Right atrium auricular region (tissue), 2 donors: ENCODE measurements around the gene C19orf18. TPM values are rescaled to one million over a fixed set of nuclear protein-coding genes. Genes with fewer than 3 reads are reported as not detected.
"Not testable (repeated sequence)": the region's sequence is repeated elsewhere in the genome, so short reads cannot be mapped to it uniquely, and the experiment has no call there.

ENCODE experiments used
- DNase-seq: peaks from one replicate; pipeline ENCODE4 v3.0.0-alpha.2; 2019; ENCODE audit warnings: low spot score
- H3K27ac ChIP-seq, 2 donors: fragments of 200-600 bp; sonication (generic); 1 replicate in 1 of 2; 2 replicates in 1 of 2; pipeline ENCODE4 v1.5.1; 2016 to 2019
- H3K27me3 ChIP-seq, 2 donors: fragments of 200-600 bp; sonication (generic); one replicate each; pipeline versions ENCODE4 v1.5.1 to v1.6.0; 2017 to 2019
- H3K36me3 ChIP-seq: fragments of 200-600 bp; sonication (generic); one replicate; pipeline ENCODE4 v1.5.1; 2016
- H3K4me1 ChIP-seq, 2 donors: fragments of 200-600 bp; sonication (generic); one replicate each; pipeline versions ENCODE4 v1.5.1 to v1.6.0; 2017 to 2019
- H3K4me3 ChIP-seq, 2 donors: fragments of 200-600 bp; sonication (generic); 1 replicate in 1 of 2; 2 replicates in 1 of 2; pipeline ENCODE4 v1.5.1; 2017 to 2019; ENCODE audit warnings: mild to moderate bottlenecking in 1 of 2, moderate library complexity in 1 of 2
- H3K9me3 ChIP-seq, 2 donors: fragments of 200-600 bp; sonication (generic); one replicate each; pipeline ENCODE4 v1.5.1; 2019
- total RNA-seq, 2 donors: library from RNA; depleted of rRNA; stranded (reverse); fragments of >200 nt; gene quantifications; one replicate each; pipeline ENCODE4 v1.1.0, GENCODE V29; 2016
- TF ChIP-seq, protein P1 (sequence below), 2 donors: fragments of 200-600 bp; sonication (generic); IDR thresholded peaks; one replicate each; pipeline ENCODE4 v1.5.1; 2019; ENCODE audit warnings: antibody characterized with exemption in 2 of 2

Gene C19orf18
- total RNA-seq, 2 donors from 2014 or later = 1.7 TPM; not detected in 1

DNA sequence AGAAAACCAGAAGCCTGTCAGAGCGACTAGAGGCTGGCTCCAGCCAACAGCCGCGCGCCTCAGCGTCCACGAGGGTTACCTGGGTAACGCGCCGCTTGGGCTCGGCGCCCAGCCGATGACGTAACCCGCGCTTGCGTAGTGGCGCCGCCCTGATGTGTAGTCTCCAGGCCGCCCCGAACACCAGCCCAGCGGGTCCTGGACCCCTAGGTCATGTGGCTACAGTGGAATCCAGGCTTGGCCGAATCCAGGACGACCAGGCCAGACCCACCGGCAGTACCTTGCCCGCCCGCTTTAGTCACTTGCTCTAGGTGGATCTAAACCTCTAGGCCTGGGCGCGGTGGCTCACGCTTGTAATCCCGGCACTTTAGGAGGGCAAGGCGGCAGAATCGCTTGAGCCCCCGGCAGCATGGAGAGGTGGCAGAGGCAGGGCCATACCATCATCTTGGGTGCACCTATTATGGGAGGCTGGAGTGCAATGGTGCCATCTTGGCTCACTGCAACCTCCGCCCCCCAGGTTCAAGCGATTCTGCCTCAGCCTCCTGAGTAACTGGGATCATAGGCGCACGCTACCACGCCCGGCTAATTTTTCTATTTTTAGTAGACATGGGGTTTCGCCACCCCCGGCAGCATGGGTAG is 35.5 kb upstream of the C19orf18 start:
- Histone ChIP-seq H3K4me3 (peak overlapping the region; percentile 35 to 54), H3K27ac (peak overlapping the region; percentile 71 to 80), H3K9me3 (peaks cover 0 to 21% of the 10 kb centered on the region in 2 donors), H3K4me1 (peaks cover 0 to 14% of the 10 kb centered on the region in 2 donors), H3K36me3 (peaks cover 23% of the 10 kb centered on the region), H3K27me3 (no peaks in the 10 kb centered on the region)
- TF ChIP-seq, protein P1, sequence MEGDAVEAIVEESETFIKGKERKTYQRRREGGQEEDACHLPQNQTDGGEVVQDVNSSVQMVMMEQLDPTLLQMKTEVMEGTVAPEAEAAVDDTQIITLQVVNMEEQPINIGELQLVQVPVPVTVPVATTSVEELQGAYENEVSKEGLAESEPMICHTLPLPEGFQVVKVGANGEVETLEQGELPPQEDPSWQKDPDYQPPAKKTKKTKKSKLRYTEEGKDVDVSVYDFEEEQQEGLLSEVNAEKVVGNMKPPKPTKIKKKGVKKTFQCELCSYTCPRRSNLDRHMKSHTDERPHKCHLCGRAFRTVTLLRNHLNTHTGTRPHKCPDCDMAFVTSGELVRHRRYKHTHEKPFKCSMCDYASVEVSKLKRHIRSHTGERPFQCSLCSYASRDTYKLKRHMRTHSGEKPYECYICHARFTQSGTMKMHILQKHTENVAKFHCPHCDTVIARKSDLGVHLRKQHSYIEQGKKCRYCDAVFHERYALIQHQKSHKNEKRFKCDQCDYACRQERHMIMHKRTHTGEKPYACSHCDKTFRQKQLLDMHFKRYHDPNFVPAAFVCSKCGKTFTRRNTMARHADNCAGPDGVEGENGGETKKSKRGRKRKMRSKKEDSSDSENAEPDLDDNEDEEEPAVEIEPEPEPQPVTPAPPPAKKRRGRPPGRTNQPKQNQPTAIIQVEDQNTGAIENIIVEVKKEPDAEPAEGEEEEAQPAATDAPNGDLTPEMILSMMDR (IDR thresholded peaks at IDR 0.05) = no peak
- peak; percentile 77 for DNase-seq

DNA sequence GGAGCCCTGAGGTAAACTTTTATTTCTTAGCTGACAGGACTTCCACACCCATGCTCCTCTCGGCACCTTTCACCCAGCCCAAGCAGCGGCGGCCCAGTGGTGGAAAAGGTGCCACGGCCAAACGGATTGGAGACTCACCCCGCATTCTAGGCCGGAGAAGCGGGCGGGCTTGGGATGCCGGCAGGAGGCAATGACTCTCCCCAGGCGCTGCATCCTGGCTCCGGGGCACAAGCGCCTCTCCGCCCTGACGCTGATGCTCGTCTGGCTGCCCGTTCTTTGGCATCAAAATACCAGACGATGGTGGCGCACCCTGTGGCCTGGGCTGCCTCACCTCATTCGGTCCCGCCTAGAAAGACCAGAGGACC is 34.9 kb upstream of the C19orf18 start:
- peaks cover 28% of the 10 kb centered on the region for H3K36me3 ChIP-seq
- peaks cover 0 to 17% of the 10 kb centered on the region in 2 donors for H3K4me1 ChIP-seq
- peak overlapping the region; percentile 35 to 54 for H3K4me3 ChIP-seq
- TF ChIP-seq, protein P1 (IDR thresholded peaks at IDR 0.05) = no peak
- DNase-seq = no peak
- H3K27ac ChIP-seq = no peak overlapping the region
- no peaks in the 10 kb centered on the region for H3K27me3 ChIP-seq
- H3K9me3 ChIP-seq = peaks cover 0 to 26% of the 10 kb centered on the region in 2 donors

DNA sequence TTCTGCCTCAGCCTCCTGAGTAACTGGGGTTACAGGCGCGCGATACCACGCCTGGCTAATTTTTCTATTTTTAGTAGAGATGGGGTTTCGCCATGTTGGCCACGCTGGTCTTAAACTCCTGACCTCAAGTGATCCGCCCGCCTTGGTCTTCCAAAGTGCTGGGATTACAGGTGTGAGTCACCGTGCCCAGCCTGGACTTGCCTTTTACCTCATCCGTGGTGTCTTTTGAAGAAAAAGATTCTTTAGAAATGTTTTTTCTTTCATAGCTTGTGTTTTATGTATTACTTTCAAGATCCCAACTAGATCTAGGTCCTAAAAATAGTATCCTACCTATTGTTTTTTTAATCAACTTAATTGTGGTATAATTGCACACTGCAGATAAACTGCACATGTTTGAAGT is 34.5 kb upstream of the C19orf18 start:
- not testable (repeated sequence) for H3K27me3 ChIP-seq, H3K27ac ChIP-seq, DNase-seq, H3K4me3 ChIP-seq
- Histone ChIP-seq H3K36me3 (peaks cover 30% of the 10 kb centered on the region), H3K9me3 (peaks cover 0 to 30% of the 10 kb centered on the region in 2 donors), H3K4me1 (peaks cover 0 to 21% of the 10 kb centered on the region in 2 donors)

DNA sequence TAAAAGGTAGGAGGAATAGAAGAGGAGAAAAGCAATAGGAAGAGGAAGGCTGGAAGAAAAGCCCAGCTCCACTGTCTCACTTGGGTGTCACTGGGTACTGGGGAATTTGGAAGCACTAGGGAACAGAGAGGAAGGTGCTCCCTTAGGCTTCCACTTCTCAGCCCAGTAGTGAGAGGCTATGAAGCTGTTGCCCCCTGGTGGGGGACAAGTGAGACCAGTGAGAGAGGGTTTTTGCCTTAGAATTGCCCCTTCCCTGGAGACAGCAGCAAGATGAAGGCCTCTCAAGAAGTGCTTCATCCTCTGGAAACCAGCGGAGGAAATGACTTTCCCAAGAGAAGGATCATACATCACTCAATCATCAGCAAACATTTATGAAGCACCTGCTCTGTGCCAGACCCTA is 33.0 kb upstream of the C19orf18 start:
- Histone ChIP-seq H3K27ac (no peak overlapping the region), H3K27me3 (no peaks in the 10 kb centered on the region), H3K9me3 (peaks cover 0 to 36% of the 10 kb centered on the region in 2 donors), H3K4me1 (peaks cover 0 to 30% of the 10 kb centered on the region in 2 donors), H3K36me3 (peaks cover 30% of the 10 kb centered on the region), H3K4me3 (no peak overlapping the region)
- no peak for DNase-seq
- TF ChIP-seq, protein P1 (IDR thresholded peaks at IDR 0.05) = no peak

DNA sequence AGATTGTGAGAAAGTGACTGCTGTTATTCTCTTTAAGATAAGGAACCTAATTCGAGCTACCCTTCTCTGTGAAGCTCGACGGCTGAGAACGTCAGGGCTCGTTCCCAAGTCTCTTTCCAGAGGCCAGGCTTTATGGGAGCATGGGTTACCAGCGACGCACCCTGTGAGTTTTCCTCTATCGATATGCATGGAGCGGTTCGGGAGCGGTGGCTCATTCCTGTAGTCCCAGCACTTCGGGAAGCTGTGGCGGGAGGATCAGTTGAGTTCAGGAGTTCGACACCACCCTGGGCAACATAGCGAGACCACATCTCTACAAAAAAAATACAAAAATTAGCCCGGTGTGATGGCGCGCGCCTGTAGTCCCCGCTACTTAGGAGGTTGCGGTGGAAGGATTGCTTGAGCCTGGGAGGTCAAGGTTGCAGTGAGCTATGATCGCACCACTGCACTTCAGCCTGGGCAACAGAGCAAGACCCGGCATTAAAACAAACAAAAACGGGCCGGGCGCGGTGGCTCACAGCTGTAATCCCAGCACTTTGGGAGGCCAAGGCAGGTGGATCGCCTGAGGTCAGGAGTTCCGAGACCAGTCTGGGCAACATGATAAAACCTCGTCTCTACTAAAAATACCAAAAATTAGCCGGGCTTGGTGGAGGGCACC is 29.0 kb upstream of the C19orf18 start:
- peaks cover 0 to 34% of the 10 kb centered on the region in 2 donors for H3K4me1 ChIP-seq
- no peak for DNase-seq
- no peaks in the 10 kb centered on the region for H3K27me3 ChIP-seq
- peak overlapping the region; percentile 91 to 96 for H3K27ac ChIP-seq
- H3K9me3 ChIP-seq = peaks cover 0 to 41% of the 10 kb centered on the region in 2 donors
- peaks cover 55% of the 10 kb centered on the region for H3K36me3 ChIP-seq
- peak overlapping the region; percentile 86 to 92 for H3K4me3 ChIP-seq
- TF ChIP-seq, protein P1 (IDR thresholded peaks at IDR 0.05) = no peak

DNA sequence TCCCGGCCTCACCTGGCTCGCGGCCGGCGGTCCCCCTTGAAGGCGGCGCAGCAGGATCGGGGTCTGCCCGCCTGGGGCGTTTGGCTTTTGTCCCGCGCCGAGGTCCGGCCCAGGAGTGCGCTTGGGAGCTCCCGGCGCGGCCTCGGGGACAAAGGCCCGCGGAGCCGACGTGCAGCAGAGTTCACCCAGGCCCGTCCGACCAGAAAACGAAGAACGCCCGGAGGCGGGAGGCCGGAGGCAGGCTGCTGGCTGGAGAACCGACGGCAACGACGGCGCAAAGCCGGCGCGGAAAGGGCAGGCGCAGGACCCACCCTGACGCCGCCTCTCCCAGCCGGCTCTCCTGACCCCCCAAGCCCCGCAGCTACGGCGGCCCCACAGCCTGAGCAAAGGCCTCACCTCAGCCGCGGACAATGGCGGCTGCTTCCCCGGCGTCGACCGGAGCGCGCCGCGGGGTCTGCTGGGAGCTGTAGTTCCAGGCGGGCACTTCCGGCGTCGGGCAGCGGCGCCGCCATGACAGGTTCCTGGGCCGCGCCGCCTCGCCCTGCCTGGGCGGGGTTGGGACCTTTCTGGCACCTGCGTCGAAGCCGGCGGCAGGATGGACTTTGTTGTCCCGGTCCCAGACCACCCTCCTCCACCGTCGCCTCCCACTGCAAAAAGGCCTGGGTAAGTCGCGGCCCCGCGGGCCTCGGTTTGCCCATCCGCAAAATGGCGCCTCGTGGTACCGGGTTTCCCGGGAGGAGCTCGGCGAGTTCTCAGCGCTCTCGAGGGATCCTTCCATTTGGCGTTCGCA is 28.2 kb upstream of the C19orf18 start, which contains the start of gene ZNF606:
Gene ZNF606 (minus strand): TSS at position 437 of the 790 bp plus-strand sequence. CDS start 1,501 bp downstream, outside the sequence.
- H3K27me3 ChIP-seq = no peaks in the 10 kb centered on the region
- peak within 1 kb of the TSS; percentile 91 to 96 for H3K27ac ChIP-seq
- peak within 1 kb of the TSS; percentile 86 to 92 for H3K4me3 ChIP-seq
- peaks cover 0 to 34% of the 10 kb centered on the region in 2 donors for H3K4me1 ChIP-seq
- H3K9me3 ChIP-seq = peaks cover 0 to 41% of the 10 kb centered on the region in 2 donors
- peak; percentile 81 for DNase-seq
- TF ChIP-seq, protein P1 (IDR thresholded peaks at IDR 0.05) = no peak
- H3K36me3 ChIP-seq = peaks cover 61% of the 10 kb centered on the region
